Nephron progenitor cell (in vitro differentiated cells): Measurements from ENCODE around the gene TTC33.

ENCODE experiments used
- DNase-seq: peaks from one replicate; pipeline ENCODE4 v3.0.0; 2021
- H3K27ac Mint-ChIP-seq: 2 replicates; pipeline ENCODE4 v1.8.0; 2021; ENCODE audit warnings: mild to moderate bottlenecking, moderate library complexity, mixed read lengths
- H3K27me3 Mint-ChIP-seq: 2 replicates; pipeline ENCODE4 v1.8.0; 2021; ENCODE audit warnings: mild to moderate bottlenecking, low read depth, mixed read lengths; ENCODE audit not compliant: poor library complexity
- H3K36me3 Mint-ChIP-seq: 2 replicates; pipeline ENCODE4 v1.8.0; 2021; ENCODE audit warnings: low read depth, mixed read lengths
- H3K4me1 Mint-ChIP-seq: 2 replicates; pipeline ENCODE4 v1.8.0; 2021; ENCODE audit warnings: mixed read lengths
- H3K4me3 Mint-ChIP-seq: 2 replicates; pipeline ENCODE4 v1.8.0; 2021; ENCODE audit warnings: mild to moderate bottlenecking, moderate library complexity, mixed read lengths
- H3K9me3 Mint-ChIP-seq: 2 replicates; pipeline ENCODE4 v1.8.0; 2021; ENCODE audit warnings: mild to moderate bottlenecking, moderate library complexity, mixed read lengths
- CTCF ChIP-seq: fragments of 200-600 bp; sonication (generic); IDR thresholded peaks from 2 replicates; pipeline ENCODE4 v1.5.0; 2021; ENCODE audit warnings: antibody characterized with exemption

The TTC33 gene

GRCh38 chr5:40480392-40480791 lies 275.4 kb downstream of the TTC33 start:
- H3K36me3 Mint-ChIP-seq = no peaks in the 10 kb centered on the region
- no peak for TF ChIP-seq CTCF

GRCh38 chr5:40479939-40480338 lies 275.8 kb downstream of the TTC33 start:
- Mint-ChIP-seq H3K4me3 (no peak overlapping the region), H3K9me3 (no peaks in the 10 kb centered on the region), H3K27ac (no peak overlapping the region), H3K4me1 (no peaks in the 10 kb centered on the region), H3K27me3 (peaks cover 4% of the 10 kb centered on the region), H3K36me3 (no peaks in the 10 kb centered on the region)
- no peak for TF ChIP-seq CTCF
- no peak for DNase-seq

More at GRCh38 chr5:40480392-40480791, 275.4 kb downstream of the TTC33 start:
- Mint-ChIP-seq H3K27me3 (peaks cover 5% of the 10 kb centered on the region), H3K4me3 (no peak overlapping the region), H3K9me3 (no peaks in the 10 kb centered on the region), H3K4me1 (no peaks in the 10 kb centered on the region), H3K27ac (no peak overlapping the region)
- no peak for DNase-seq

GRCh38 chr5:40478766-40479165 lies 277.0 kb downstream of the TTC33 start:
- no peak overlapping the region for H3K4me3 Mint-ChIP-seq
- no peaks in the 10 kb centered on the region for H3K4me1 Mint-ChIP-seq
- no peaks in the 10 kb centered on the region for H3K36me3 Mint-ChIP-seq
- DNase-seq = no peak
- no peak overlapping the region for H3K27ac Mint-ChIP-seq
- TF ChIP-seq CTCF = no peak
- no peaks in the 10 kb centered on the region for H3K9me3 Mint-ChIP-seq
- H3K27me3 Mint-ChIP-seq = peaks cover 2% of the 10 kb centered on the region

- Mint-ChIP-seq H3K27me3 (peaks cover 2% of the 10 kb centered on the region), H3K9me3 (peaks cover 4% of the 10 kb centered on the region), H3K4me3 (no peak overlapping the region), H3K4me1 (no peaks in the 10 kb centered on the region), H3K27ac (no peak overlapping the region), H3K36me3 (no peaks in the 10 kb centered on the region)
- DNase-seq = no peak
- TF ChIP-seq CTCF = no peak
Observed at GRCh38 chr5:40477856-40478546, 277.8 kb downstream of the TTC33 start.

- H3K27ac Mint-ChIP-seq = no peak overlapping the region
- H3K4me3 Mint-ChIP-seq = no peak overlapping the region
- H3K4me1 Mint-ChIP-seq = no peaks in the 10 kb centered on the region
- no peaks in the 10 kb centered on the region for H3K36me3 Mint-ChIP-seq
- H3K9me3 Mint-ChIP-seq = peaks cover 8% of the 10 kb centered on the region
- TF ChIP-seq CTCF = no peak
- no peak for DNase-seq
- peaks cover 2% of the 10 kb centered on the region for H3K27me3 Mint-ChIP-seq
Observed at GRCh38 chr5:40475561-40475960, 280.2 kb downstream of the TTC33 start.

GRCh38 chr5:40474250-40474649 lies 281.5 kb downstream of the TTC33 start:
- Mint-ChIP-seq H3K4me1 (no peaks in the 10 kb centered on the region), H3K36me3 (no peaks in the 10 kb centered on the region), H3K4me3 (no peak overlapping the region), H3K9me3 (peaks cover 10% of the 10 kb centered on the region), H3K27me3 (peaks cover 2% of the 10 kb centered on the region), H3K27ac (no peak overlapping the region)
- no peak for DNase-seq
- no peak for TF ChIP-seq CTCF
